H1 (cell line): ENCODE results near the gene CLMP. TPM values are rescaled to one million over a fixed set of nuclear protein-coding genes. Genes with fewer than 3 reads are reported as not detected.

ENCODE experiments used
- CTBP2 ChIP-seq: IDR thresholded peaks from 2 replicates; pipeline ENCODE4 v1.7.0; 2011; ENCODE audit warnings: borderline replicate concordance, mild to moderate bottlenecking, moderate library complexity, mixed read lengths, low read length; ENCODE audit not compliant: insufficient read depth, insufficient read length
- HDAC2 ChIP-seq, 2 experiments: fragments of 300-600 bp in 1 of 2; sonication (generic) in 1 of 2; IDR thresholded peaks; 2 replicates each; pipeline ENCODE4 v1.6.1; 2011 to 2012; ENCODE audit warnings: low read depth in 2 of 2, low read length in 2 of 2, mild to moderate bottlenecking in 2 of 2, moderate library complexity in 2 of 2, borderline replicate concordance in 1 of 2, inconsistent platforms in 1 of 2
- HDAC6 ChIP-seq: IDR thresholded peaks from one replicate; pipeline ENCODE4 v1.7.1; 2012; ENCODE audit warnings: low read depth, mild to moderate bottlenecking, inconsistent platforms, low read length, moderate library complexity
- JUND ChIP-seq: IDR thresholded peaks from 2 replicates; pipeline ENCODE4 v1.6.1; 2011; ENCODE audit warnings: mild to moderate bottlenecking, improper control_type of control experiment, low read length
- SIN3A ChIP-seq, 2 experiments: IDR thresholded peaks in 1 of 2; conservative IDR thresholded peaks in 1 of 2; 2 replicates each; pipeline ENCODE4 v1.6.1; 2011 to 2012; ENCODE audit warnings: low read length in 2 of 2, improper control_type of control experiment in 1 of 2, low read depth in 1 of 2, mild to moderate bottlenecking in 1 of 2
- polyA plus RNA-seq, 7 experiments: library from polyadenylated mRNA; depleted of rRNA in 3 of 7; stranded (reverse) in 5 of 7; unstranded in 2 of 7; fragments of >200 nt in 5 of 7; fragments of 200-250 nt in 2 of 7; gene quantifications; 1 replicate in 5 of 7; 2 replicates in 1 of 7; 4 replicates in 1 of 7; pipeline versions ENCODE4 v1.2.1 to v1.2.3, GENCODE V29; 2011 to 2013; ENCODE audit warnings: missing spikeins in 2 of 7, mixed read lengths in 2 of 7
- total RNA-seq: library from RNA; stranded (reverse); fragmentation: NEBNext Ultra II Directional; extraction: Animal tissue kit (Norgen Biotek cat#: 25700); gene quantifications from 2 replicates; pipeline ENCODE4 v1.2.1, GENCODE V29; 2021
- TF ChIP-seq, protein P1 (sequence below): fragments of 300-600 bp; sonication (generic); IDR thresholded peaks from 2 replicates; pipeline ENCODE4 v1.7.1; 2012; ENCODE audit warnings: low read length, moderate library complexity, mild to moderate bottlenecking, inconsistent platforms; ENCODE audit not compliant: insufficient replicate concordance

Gene CLMP
- total and polyA plus RNA-seq, 2 of the 8 experiments (the other 6 are each of a cell fraction or from before 2014, with no cell fraction given) = 9.9 to 24.1 TPM

- TF ChIP-seq, protein P1, sequence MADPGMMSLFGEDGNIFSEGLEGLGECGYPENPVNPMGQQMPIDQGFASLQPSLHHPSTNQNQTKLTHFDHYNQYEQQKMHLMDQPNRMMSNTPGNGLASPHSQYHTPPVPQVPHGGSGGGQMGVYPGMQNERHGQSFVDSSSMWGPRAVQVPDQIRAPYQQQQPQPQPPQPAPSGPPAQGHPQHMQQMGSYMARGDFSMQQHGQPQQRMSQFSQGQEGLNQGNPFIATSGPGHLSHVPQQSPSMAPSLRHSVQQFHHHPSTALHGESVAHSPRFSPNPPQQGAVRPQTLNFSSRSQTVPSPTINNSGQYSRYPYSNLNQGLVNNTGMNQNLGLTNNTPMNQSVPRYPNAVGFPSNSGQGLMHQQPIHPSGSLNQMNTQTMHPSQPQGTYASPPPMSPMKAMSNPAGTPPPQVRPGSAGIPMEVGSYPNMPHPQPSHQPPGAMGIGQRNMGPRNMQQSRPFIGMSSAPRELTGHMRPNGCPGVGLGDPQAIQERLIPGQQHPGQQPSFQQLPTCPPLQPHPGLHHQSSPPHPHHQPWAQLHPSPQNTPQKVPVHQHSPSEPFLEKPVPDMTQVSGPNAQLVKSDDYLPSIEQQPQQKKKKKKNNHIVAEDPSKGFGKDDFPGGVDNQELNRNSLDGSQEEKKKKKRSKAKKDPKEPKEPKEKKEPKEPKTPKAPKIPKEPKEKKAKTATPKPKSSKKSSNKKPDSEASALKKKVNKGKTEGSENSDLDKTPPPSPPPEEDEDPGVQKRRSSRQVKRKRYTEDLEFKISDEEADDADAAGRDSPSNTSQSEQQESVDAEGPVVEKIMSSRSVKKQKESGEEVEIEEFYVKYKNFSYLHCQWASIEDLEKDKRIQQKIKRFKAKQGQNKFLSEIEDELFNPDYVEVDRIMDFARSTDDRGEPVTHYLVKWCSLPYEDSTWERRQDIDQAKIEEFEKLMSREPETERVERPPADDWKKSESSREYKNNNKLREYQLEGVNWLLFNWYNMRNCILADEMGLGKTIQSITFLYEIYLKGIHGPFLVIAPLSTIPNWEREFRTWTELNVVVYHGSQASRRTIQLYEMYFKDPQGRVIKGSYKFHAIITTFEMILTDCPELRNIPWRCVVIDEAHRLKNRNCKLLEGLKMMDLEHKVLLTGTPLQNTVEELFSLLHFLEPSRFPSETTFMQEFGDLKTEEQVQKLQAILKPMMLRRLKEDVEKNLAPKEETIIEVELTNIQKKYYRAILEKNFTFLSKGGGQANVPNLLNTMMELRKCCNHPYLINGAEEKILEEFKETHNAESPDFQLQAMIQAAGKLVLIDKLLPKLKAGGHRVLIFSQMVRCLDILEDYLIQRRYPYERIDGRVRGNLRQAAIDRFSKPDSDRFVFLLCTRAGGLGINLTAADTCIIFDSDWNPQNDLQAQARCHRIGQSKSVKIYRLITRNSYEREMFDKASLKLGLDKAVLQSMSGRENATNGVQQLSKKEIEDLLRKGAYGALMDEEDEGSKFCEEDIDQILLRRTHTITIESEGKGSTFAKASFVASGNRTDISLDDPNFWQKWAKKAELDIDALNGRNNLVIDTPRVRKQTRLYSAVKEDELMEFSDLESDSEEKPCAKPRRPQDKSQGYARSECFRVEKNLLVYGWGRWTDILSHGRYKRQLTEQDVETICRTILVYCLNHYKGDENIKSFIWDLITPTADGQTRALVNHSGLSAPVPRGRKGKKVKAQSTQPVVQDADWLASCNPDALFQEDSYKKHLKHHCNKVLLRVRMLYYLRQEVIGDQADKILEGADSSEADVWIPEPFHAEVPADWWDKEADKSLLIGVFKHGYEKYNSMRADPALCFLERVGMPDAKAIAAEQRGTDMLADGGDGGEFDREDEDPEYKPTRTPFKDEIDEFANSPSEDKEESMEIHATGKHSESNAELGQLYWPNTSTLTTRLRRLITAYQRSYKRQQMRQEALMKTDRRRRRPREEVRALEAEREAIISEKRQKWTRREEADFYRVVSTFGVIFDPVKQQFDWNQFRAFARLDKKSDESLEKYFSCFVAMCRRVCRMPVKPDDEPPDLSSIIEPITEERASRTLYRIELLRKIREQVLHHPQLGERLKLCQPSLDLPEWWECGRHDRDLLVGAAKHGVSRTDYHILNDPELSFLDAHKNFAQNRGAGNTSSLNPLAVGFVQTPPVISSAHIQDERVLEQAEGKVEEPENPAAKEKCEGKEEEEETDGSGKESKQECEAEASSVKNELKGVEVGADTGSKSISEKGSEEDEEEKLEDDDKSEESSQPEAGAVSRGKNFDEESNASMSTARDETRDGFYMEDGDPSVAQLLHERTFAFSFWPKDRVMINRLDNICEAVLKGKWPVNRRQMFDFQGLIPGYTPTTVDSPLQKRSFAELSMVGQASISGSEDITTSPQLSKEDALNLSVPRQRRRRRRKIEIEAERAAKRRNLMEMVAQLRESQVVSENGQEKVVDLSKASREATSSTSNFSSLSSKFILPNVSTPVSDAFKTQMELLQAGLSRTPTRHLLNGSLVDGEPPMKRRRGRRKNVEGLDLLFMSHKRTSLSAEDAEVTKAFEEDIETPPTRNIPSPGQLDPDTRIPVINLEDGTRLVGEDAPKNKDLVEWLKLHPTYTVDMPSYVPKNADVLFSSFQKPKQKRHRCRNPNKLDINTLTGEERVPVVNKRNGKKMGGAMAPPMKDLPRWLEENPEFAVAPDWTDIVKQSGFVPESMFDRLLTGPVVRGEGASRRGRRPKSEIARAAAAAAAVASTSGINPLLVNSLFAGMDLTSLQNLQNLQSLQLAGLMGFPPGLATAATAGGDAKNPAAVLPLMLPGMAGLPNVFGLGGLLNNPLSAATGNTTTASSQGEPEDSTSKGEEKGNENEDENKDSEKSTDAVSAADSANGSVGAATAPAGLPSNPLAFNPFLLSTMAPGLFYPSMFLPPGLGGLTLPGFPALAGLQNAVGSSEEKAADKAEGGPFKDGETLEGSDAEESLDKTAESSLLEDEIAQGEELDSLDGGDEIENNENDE = no peak
- no peak for TF ChIP-seq CTBP2
- no peak for TF ChIP-seq HDAC2 (IDR thresholded peaks at IDR 0.05; ENCODE audit: borderline replicate concordance in 1 of 2, low read depth in 2 of 2, low read length in 2 of 2)
- TF ChIP-seq HDAC6 = no peak
- no peak for TF ChIP-seq SIN3A (conservative IDR thresholded peaks at IDR 0.05 in 1 of 2, IDR thresholded peaks at IDR 0.05 in 1 of 2; ENCODE audit: low read depth in 1 of 2, low read length in 2 of 2)
- TF ChIP-seq JUND = no peak
Measured at GRCh38 chr11:123076484-123076883, 118.6 kb downstream of the CLMP start (continued).
